ENCODE results near the gene ZNF497. TPM values are rescaled to one million over a fixed set of nuclear protein-coding genes. Genes with fewer than 3 reads are reported as not detected.

ZNF497 gene
- 1 to 10 TPM in 2 of 4 donors, under 1 TPM in 1, not detected in 1; 0.70 to 4.4 (median 2.1) TPM for total RNA-seq

DNA sequence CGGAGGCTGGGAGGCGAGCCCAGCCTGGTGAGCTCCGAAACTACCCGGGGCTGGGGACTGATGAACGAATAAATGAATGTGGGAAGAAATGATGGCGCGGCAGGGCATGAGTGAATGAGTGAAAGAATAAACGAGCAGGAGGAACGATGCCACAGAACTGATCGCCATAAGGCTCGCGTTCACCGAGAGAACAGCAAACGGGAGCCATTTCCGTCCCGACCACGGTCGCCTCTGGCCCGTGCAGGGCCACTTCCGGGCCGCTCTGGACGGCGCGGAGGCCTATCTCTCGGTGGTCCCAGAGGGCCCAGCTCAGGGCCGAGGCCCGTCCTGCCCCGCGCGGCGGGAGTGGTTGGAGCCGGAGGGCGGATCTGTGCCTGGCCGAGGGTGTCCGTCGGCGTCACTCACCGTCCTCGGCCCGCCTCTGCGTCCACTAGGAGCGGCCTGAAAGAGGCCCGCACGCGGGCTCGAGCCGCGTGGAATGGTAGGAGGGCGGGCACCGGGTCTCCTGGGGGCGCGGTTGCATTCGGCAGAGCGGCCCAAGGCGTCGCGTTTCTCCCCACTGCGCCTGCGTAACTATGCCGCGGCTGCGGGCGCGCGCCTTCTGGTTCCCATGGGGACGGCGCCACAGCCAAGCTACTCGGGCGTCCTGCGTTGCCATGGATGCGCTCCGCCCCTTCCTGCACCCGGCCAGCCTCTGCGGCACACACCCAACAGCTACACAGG, at the start of gene ZNF497:
Gene ZNF497, minus strand, starts transcription at position 480 of the 723 bp plus-strand sequence. CDS start 5,116 bp downstream, outside the sequence.
- Histone ChIP-seq H3K27ac (peak within 1 kb of the TSS; percentile 80 to 93 (median 89)), H3K4me3 (peak within 1 kb of the TSS; percentile 58 to 81 (median 72)), H3K9me3 (no peaks in the 10 kb centered on the region), H3K4me1 (peaks cover 0 to 7% (median under 1%) of the 10 kb centered on the region in 4 donors), H3K36me3 (no peaks in the 10 kb centered on the region), H3K27me3 (no peaks in the 10 kb centered on the region)
- peak; percentile 97 to 99 (median 98) for DNase-seq
- no peak for TF ChIP-seq POLR2A (IDR thresholded peaks at IDR 0.05)
- TF ChIP-seq, protein P1, sequence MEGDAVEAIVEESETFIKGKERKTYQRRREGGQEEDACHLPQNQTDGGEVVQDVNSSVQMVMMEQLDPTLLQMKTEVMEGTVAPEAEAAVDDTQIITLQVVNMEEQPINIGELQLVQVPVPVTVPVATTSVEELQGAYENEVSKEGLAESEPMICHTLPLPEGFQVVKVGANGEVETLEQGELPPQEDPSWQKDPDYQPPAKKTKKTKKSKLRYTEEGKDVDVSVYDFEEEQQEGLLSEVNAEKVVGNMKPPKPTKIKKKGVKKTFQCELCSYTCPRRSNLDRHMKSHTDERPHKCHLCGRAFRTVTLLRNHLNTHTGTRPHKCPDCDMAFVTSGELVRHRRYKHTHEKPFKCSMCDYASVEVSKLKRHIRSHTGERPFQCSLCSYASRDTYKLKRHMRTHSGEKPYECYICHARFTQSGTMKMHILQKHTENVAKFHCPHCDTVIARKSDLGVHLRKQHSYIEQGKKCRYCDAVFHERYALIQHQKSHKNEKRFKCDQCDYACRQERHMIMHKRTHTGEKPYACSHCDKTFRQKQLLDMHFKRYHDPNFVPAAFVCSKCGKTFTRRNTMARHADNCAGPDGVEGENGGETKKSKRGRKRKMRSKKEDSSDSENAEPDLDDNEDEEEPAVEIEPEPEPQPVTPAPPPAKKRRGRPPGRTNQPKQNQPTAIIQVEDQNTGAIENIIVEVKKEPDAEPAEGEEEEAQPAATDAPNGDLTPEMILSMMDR (IDR thresholded peaks at IDR 0.05) = peak in 3 of 6 experiments; percentile 12 to 20 (median 14)

DNA sequence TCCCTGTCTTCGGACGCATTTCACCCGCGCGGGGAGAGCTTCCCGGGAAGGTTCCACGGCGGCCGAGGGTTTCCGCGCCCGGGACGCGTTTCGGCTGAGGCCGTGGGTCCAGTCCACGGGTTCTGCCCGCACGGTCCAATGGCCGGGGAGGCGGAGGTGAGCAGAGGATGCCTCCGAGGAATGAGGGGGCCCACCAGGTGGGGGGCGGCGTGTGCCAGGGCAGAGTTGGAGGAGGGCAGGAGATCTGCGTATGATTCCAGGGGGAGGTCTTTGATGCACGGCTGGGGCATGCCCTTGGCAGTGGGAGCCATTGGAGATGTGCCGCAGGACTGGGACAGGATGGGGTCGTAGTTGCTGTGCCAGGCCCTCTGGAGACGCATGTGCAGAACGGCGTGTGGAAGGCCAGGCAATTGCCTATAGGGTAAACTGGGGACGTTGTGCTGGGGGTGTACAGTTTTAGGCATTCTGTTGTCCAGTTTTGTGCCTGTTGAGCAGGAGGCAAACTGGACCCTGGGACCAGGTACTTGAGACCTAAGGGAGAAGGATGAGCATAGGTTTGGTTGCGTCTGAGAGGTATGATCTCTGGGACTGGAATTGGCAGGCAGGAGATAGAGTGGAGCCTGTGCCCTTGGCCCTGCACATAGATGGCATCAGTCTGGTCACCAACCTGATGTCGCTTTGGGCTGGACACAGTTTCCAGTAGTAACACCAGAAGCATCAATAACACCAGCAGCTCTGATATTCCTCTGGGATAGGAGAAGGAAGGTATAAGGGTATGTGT, 46.6 kb upstream of the ZNF497 start:
- H3K27ac ChIP-seq = peak overlapping the region; percentile 79 to 93 (median 84)
- no peaks in the 10 kb centered on the region for H3K27me3 ChIP-seq
- H3K4me3 ChIP-seq = peak overlapping the region; percentile 54 to 100 (median 82)
- no peaks in the 10 kb centered on the region for H3K9me3 ChIP-seq
- peaks cover 0 to 20% (median 7%) of the 10 kb centered on the region in 4 donors for H3K4me1 ChIP-seq
- H3K36me3 ChIP-seq = no peaks in the 10 kb centered on the region
- TF ChIP-seq, protein P1 (IDR thresholded peaks at IDR 0.05) = no peak
- no peak for TF ChIP-seq POLR2A (IDR thresholded peaks at IDR 0.05)
- DNase-seq = no peak

DNA sequence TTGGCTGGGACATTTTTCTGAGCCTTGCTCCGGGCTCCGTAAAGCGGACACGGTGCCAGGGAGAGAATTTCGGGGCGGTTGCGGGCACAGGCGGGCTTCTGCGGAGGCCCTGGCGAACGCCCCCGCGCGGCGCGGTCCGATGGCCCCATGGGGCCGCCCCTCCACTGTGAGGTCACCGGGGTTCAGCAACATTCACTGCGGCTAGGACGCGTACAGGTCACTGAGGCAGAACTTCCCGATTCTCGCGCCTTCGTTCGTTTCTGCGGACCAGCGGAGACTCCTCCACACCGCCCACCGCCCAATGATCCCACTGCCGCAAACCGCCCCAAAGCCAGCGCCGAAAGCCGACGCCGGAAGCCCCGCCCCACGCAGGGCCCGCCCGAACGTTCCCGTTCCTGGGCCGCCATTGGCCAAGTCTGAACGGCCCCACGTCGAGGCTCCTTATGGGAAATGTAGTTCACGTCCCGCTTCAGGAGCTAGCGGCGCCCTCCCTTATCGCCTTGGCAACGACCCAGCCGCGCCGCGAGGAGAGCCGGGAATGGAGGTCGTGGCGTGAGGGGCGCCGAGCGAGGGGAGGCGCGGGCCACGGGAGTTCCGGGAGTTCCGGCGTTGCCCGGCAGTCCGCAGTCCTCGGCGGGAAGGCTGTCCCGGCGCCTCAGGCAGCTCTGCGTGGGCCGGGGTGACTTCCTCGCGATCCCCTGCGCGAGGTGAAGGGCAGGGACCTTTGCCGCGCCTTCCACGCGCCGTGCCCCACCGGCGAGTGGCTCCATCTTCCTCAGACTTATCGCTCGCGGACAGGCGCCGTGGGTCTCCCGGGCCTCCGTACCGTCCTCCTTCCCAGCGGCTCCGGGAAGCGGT, 45.8 kb upstream of the ZNF497 start, which contains the start of gene ZNF584:
Gene ZNF584, plus strand, starts transcription at position 498 of the 858 bp plus-strand sequence. CDS start 499 bp downstream, outside the sequence.
- DNase-seq = peak; percentile 93 to 97 (median 94)
- no peaks in the 10 kb centered on the region for H3K36me3 ChIP-seq
- H3K27ac ChIP-seq = peak within 1 kb of the TSS; percentile 79 to 93 (median 84)
- no peaks in the 10 kb centered on the region for H3K27me3 ChIP-seq
- H3K9me3 ChIP-seq = no peaks in the 10 kb centered on the region
- peak within 1 kb of the TSS; percentile 54 to 100 (median 82) for H3K4me3 ChIP-seq
- peak; percentile 75 to 77 for TF ChIP-seq POLR2A (IDR thresholded peaks at IDR 0.05)
- TF ChIP-seq, protein P1 (IDR thresholded peaks at IDR 0.05) = peak in 2 of 6 experiments; percentile 12 to 20
- peaks cover 0 to 24% (median 7%) of the 10 kb centered on the region in 4 donors for H3K4me1 ChIP-seq

DNA sequence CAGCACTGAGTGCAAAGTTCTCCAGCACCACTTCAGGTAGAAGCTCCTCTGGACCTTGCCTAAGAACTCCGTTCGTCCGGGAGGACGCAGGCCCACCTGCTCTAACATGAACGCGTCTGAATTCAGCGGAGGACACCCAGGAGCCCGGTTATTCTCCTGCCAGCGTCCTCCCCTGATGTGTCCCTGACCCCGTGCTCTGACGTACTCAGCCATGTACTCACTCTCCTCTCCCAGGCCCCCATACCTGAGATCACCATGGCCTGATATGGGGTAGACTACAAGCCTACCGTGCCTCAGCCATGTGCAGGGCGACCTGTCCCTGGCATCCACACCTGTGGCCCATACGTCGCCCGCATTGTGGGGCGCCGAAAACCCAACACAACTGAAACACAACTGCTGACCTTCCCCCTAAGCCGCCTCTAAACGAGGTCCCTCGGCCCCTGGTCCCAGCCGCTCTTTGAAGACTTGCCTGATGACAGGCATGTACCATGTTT, 45.2 kb upstream of the ZNF497 start:
- Histone ChIP-seq H3K9me3 (no peaks in the 10 kb centered on the region), H3K4me1 (peaks cover 0 to 26% (median 7%) of the 10 kb centered on the region in 4 donors), H3K27ac (peak overlapping the region; percentile 79 to 93 (median 84)), H3K36me3 (no peaks in the 10 kb centered on the region), H3K4me3 (peak overlapping the region; percentile 54 to 100 (median 82)), H3K27me3 (no peaks in the 10 kb centered on the region)
- no peak for DNase-seq
- TF ChIP-seq, protein P1 (IDR thresholded peaks at IDR 0.05) = no peak
- no peak for TF ChIP-seq POLR2A (IDR thresholded peaks at IDR 0.05)

Measured in Peyer's patch (tissue), 4 donors.